ENCODE data around the gene SFN.
"Not testable (repeated sequence)": the region's sequence is repeated elsewhere in the genome, so short reads cannot be mapped to it uniquely, and the experiment has no call there.

Gene SFN

DNA sequence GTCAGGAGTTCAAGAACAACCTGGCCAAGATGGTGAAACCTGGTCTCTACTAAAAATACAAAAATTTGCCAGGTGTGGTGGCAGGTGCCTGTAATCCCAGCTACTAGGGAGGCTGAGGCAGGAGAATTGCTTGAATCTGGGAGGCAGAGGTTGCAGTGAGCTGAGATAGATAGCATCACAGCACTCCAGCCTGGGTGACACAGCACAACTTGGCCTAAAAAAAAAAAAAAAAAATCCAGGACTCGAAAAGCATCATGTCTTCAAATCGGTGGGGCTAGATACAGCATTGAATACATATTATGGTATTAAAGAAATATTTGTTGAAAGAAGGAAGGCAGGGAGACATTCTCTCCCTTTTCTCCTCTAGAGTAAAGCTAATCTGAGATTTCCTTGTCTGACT lies 10.1 kb downstream of the SFN start:
- not testable (repeated sequence) for DNase-seq (ENCODE audit: low read depth)

DNA sequence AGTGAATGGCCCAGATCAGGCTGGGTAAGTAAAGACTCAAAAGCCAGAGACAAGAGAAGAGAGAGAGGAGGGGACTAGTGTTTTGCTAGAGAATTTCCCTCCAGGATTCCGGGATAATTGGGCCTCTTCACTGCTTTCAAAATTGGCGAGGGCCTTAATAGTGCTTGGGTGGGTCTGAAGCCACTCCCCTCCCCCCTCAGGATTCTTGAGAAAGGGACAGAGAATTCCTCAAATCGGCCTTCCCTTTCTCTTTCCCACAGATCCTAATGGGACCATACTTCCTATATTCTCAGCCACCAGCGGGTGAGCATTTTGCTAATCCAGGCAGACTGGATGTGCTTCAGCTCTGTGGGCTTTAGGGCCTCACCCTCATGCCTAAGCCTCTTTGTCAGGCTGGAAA lies 11.9 kb downstream of the SFN start:
- no peak for DNase-seq (ENCODE audit: low read depth)

DNA sequence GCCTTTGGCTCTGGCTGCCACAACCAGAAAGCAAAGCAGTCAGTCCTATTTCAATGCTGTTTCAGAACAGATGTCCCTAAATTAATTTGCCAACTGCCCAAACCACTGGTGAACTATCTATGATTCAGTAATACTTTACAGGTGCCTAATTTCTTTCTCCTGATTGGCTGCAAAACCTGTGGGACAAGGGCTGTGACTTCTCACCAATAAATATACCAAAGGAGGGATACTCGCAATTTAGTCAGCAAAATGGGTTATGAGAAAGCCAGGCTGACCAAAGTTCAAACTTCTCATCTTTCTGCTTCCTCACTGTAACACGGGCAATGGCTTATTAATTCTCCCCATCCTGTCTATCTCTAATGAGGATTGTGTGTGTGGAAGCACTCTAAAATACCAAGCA lies 14.4 kb downstream of the SFN start:
- no peak for DNase-seq (ENCODE audit: low read depth)

DNA sequence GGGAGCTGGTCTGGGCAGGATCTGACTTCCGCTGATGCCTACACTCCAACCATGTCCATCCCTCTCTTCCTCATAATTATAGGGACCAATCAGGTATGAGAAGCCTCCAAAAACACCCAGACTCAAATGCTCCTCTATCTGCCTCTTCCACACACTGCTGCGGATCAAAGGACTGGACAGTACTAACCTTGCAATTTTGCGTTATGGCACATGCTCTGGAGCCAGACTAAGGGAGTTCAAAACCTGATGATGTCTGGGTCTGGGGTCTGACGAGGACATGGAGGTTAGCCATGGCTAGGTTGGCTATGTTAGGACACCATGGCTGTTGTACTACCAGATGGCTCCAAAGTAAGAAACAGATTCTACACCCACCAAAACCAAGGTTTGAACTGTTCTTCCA lies 16.8 kb downstream of the SFN start:
- no peak for DNase-seq (ENCODE audit: low read depth)

DNA sequence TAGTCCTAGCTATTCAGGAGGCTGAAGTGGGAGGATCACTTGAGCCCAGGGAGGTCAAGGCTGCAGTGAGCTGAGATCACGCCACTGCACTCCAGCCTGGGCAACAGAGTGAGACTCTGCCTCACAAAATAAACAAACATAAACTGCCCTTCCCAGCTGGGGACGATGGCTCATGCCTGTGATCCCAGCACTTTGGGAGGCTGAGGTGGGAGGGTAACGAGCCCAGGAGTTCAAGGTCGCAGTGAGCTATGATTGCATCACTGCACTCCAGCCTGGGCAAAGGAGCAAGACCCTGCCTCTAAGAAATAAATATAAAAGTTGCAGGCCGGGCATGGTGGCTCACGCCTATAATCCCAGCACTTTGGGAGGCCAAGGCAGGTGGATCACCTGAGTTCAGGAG lies 18.7 kb downstream of the SFN start:
- DNase-seq (ENCODE audit: low read depth) = not testable (repeated sequence)

DNA sequence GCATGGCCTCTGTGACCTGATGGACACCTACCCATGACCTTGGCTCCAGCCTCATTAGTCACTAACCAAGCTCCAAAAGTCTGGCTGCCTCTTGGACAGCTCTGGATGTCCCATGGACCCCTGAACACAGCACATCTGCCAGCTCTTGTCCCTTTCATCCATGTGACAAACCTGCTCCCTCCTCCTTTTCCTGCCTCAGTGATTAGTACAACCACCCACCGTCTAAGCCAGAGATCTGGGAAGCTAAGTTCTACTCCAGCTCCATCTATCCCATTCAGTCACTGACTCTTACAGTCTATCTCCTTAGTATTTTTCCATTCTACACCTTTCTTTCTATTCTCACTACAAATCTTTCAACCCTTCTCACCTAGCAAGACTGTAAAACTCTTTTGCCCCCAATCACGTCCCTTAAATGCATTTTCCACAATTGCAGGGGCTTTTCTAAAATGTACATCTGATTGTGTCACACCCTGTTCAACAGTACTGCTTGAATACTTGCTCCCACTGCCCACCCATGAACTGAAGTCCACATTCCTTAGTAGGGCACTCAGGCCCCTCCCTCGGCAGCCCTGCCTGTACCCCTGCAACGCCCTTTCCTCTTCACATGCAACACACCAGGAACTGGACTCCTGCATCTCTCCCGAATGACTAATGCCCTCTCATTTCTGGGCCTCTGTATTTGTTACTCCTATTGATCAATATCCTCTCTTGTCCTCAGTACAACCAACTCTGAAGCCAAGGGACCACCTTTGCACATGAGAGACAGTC lies 19.9 kb downstream of the SFN start:
- DNase-seq (ENCODE audit: low read depth) = no peak

DNA sequence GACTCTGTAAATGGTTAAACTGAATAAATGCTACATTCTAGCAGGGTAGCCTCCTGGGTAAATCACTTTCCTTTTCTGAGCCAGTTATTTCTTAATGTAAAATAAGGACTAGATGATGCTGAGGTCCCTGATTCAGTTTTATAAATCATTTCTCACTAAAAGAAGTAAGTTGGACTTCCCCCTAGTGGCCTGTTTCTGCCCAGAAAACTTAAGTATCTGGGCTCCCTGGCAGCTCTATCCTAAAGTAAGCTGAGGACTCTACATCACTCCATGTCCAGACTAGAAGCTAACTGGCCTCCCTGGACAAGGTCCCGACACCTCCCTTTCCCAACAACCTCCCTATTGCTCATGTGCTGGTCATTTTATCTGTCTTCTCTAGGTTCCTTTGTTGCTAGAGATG lies 24.2 kb downstream of the SFN start:
- peak; percentile 54 for DNase-seq (ENCODE audit: low read depth)

DNA sequence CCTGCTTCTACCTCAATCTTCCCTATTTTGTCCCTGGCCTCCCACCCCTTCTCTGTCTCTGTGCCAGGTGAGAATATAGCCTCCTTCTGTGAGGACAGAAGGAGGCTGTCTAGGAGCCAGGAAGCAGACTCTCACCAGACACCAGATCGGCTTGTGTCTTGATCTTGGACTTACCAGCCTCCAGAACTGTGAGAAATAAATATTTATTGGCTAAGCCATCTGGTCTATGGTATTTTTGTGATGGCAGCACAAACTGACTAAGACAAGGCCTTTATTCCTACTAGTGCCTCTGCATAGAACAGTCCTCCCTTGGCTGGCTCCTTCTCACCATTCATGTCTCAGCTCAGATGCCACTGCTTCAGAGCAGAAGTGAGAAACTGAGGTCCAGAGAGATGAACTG lies 25.3 kb downstream of the SFN start:
- DNase-seq (ENCODE audit: low read depth) = no peak

DNA sequence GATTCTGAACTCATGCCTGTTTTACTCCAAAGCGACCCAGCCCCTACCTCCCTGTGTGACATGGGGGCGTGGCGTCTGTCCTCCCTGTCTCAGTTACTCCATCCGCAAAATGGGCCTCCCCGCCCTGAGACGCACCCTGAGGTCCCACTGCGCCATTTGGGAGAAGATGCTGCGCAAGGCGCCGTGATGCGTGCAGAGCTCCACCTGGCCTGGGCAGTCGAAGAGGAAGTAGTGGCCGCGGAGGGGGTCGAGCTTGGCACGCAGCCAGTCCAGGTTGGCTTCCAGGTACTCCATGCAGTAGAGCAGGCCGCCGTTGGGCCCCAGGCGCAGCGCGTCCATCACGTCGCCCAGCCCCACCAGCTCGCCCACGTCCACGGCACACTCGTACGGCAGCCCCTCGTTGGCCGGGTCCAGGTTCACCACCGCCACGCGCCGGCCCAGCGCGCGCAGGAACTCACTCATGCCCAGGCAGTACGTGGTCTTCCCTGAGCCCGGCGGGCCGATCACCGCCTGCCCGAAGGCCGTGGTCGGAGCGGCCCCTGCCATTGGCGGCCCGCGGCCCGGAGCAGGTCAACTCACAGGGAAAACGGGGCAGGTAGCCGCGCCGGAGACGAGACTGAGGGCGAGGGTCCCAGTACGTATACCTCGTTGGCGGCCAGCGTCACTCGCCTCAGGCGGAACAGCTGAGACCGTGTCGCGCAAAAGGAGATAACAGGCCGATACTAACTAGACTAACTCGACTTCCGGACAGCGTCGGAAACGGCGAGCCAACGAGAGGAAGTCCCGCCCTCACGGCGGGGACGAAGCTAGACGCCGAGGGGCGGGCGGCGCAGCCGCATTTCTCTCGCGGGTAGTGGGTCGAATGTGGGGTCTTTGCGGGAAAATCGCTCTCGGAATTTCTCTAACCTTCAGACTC lies 26.9 kb downstream of the SFN start, which contains the start of gene GPN2:
TSS of gene GPN2 (minus strand) at position 733 of the 916 bp plus-strand sequence. CDS start at position 546, 187 bp downstream.
- peak; percentile 70 for DNase-seq (ENCODE audit: low read depth)

DNA sequence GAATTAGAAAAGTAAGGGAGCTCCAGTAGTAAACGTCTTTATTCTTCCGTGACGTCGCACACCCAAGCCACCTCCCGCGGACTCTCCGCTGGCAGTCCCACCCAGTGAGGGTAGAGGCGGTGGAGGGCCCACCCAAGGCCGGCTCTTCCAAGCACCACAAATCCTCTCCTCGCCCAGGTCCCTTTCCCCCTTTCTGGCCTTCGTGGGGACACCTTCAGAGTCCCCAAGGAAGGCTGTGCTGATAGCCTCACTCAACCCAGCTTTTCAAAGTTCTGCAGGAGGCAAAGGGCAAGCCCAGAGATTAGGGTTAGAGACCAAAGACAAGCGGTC lies 27.5 kb downstream of the SFN start:
- no peak for DNase-seq (ENCODE audit: low read depth)

DNA sequence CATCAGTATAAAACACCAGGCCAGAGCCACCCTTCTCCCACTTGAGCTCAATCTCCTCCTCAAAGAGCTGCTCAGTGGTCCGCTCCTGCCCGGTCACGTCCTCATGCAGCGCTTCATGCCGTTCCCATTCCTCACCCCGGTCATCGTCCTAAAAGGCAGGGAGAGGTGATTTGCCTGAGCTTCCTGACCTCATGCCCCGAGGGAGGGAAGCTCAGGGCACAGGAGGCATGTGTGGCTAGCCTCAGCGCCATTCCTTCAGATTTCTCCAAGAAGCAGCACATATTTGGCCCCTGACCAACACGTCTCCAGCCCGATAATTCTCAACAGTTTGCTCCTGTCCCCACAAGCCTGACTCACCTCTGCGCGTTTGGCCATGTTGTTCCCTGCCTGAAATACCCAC lies 31.3 kb downstream of the SFN start:
- DNase-seq (ENCODE audit: low read depth) = no peak

DNA sequence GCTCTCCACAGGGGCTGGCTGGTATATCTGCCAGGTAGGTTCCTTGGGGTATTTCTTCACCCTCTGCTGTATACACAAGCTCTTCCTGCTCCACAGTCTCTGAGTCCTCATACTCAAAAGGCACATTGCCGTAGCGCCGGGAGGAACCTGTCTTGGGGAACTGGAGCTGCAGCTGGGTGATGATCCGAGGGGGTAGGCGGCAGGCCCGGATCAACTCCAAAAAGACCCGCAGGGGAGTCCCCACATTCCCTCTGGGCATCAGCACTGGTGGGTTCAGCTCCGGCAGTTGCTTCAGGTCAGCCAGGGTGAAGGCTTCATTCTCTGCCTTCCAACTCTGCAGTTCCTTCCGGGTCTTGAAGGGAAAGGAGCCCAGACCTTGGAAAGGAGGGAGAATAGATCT lies 34.4 kb downstream of the SFN start:
- no peak for DNase-seq (ENCODE audit: low read depth)

DNA sequence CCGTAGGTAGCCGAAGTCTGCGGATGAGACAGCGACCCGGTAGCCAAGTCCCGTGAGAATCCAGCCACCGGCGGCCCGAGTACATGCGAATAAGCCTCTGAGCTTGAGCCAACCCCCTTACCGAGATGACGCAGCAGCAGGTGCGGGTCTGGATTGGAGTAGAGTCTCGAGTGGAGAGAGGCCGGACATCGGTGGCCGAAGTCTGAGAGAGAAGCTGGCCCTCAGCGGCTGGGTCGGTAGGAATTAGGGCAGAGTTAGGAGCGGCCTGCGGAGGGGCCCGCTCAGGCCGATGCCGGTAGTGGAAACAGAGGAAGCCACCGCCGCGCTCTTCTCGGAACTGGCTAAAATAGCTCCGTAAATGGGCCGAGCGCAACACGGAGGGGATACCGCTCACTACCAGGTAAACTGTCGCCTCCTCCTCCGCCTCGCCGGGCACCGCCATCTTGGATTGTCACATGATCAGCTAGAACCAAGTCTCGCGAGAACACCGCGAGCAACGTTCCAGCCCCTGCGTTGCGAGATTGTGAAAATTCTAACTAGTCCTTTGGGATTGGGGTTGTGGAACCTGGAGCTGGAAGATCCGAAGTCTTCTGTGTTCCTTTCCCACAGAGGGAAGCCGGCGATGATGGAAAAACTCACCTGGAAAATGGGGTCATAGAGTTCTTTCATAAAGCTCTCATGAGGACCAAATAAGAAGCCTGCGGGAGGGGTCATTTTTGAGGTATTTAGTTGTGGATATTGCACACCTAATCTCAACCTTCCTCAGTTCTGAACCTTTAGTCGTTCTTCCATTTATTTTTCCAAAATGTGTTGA lies 37.3 kb downstream of the SFN start, which contains the start of gene GPATCH3:
TSS of gene GPATCH3 (minus strand) at position 467 of the 814 bp plus-strand sequence. CDS start at position 442, 25 bp downstream.
- DNase-seq (ENCODE audit: low read depth) = peak; percentile 88

DNA sequence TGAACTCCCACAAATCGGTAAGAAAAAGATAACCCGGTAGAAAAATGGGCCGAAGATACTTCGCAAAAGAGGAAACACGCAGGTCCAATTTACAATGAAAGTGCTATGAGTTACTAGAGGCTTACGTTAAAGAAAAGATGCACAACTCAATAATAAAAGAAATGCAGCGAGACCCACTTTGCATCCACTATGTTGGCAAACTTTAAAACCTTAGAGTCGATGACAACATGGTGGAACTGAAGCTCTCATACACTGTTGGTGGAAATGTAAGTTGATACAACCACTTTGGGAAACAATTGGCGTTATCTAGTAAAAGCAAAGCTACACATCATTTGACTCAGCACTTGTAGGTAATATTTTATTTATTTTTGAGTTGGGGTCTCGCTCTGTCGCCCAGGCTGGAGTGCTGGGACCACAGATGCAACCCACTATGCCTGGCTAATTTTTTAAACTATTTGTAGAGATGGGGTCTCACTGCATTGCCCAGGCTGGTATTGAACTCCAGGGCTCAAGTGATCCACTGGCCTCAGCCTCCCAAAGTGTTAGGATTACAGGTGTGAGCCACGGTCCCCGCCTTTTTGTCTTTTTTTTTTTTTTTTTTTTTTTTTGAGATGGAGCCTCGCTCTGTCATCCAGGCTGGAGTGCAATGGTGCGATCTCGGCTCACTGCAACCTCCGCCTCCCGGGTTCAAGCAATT lies 38.0 kb downstream of the SFN start:
- DNase-seq (ENCODE audit: low read depth) = no peak

DNA sequence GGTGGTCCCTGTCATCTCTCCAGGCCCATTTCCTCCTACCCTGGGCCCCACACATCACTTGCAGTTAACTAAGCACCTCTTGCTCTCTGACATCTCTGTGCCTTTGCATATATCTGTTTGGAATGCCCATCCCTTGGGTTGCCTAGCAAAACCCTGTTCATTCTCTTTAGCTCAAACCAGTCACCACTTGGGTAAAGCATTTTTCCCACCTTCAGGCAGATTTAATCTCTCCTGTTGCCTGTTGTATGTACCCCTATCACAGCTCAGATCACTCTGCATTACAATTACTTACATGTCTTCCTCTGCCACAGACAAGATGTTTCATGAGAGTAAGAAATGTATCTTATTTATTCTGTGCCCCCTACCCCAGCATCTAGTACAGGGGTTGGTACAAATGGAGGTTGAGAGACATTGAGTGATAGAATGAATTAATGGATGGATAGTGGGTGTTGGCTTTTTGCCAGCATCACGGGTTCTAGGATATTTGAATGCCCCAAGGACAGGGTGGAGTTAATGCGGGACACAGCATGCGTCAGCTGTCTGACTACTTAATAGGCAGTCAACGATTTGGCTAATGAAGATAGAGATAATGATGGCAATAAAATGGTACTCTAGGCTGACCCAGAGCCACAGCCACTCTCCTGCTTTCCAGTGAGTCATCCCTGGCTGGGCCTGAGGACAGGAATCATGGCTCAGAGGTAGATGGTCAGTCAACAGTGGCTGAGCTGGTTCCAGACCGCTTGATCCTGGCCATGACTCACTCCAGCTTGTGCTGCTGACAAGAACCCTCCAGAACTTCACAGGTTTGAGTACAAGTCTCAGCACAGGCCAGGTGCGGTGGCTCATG lies 44.3 kb downstream of the SFN start:
- peak; percentile 88 for DNase-seq (ENCODE audit: low read depth)

DNA sequence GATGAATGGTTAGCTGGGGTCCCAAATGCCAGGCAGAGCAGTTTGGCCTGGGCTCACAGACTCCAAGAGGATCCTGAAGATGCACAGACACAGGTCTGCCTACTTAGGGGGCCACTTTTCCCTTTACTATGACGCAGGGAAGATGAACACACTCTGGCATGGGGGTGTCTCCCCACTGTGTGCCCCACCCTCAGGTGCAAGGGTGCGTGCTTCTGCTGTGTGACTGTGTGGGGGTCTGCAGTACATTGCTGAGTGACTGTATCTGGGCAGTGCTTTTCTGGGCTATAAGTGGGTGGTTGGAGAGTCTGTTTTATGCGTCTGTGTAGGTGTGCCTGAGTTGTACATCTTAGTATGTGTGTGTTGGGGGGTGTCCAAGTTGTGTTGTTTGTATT lies 47.0 kb downstream of the SFN start:
- no peak for DNase-seq (ENCODE audit: low read depth)

DNA sequence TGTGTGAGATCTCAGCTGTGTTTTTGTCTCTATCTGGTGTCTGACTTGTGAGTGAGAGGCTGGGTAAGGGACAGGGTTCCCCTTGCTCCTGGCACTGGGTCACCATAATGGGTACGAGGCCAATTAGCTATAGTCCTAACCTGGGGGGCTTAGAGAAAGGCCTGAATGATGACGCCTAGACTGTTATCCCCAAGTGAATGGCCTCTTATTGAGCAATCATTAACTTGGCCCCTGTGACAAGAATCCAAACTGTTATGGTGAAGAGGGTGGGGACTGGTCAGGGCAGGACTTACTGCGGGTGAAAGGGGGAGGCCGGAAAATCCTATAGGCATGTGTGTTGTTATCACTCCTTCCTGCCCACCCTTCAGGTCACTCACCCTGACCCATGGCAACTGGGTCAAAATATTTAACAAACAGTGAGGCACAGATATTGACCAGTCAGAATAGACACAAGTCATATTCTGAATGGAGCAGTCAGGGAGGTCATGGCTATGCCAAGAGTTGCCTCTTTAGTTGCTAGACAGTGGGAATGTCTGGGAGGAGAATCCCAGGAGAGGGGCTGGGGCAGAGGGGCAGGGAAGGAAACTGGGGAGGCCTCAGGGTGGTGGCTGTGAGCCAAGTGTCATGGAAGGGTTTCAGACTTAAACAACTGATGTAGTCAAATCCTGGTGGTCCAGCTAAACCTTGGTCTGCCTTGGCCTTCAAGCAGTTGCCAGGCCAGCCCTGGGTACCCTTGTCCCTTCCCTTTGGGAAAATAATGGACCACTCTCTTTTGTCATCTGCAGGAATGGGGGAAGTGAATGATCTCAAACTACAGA lies 47.6 kb downstream of the SFN start:
- DNase-seq (ENCODE audit: low read depth) = no peak

DNA sequence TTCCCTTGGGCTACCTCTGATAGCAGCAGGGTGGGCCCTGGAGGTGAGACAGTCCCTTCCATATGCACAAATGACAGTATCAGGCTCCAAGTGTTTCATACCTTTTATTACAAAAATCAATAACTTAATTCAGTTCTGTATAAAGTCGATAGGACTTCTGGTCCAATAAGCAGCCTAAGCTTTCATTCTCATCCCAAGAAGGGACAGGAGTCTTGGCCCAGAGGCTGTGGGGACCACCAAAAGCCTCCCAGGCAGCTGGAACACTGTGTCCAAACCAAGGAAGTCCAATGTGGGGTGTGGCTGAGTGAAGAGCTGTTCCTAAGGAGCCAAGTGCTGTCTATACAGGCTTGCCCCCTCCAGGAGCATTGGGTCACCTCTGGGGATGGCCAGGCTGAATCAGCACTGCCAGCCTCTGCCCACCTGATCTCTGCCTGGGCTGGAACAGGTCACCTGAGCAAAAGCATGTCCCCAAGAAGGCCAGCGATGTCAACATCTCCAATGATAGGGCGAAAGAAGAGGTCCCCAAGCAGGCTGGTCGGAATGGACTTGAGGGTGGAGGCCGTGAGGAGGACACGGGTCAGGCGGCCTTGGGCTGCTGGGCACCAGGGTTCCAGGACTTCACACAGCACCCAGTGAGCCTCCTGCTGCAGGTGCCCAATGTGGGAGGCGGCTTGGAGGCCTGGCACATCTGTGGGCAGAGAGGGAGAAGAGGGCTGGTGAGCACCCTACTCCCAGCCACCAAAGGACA lies 48.6 kb downstream of the SFN start:
- DNase-seq (ENCODE audit: low read depth) = no peak

DNA sequence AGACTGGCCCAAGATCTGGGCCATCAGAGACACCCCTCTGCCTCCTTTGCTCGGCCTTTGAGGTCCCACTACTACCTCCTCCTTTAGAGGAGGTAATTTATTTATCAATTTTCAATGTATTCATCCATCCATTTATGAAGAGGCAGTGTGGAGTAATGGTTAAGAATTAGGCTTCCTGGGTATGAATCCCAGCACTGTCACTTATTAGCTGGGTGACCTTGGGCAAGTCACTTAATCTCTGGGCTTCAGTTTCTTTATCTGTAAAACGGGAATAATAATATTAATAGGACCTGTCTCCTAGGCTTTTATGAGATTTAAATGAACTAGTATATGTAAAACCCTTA lies 49.2 kb downstream of the SFN start:
- DNase-seq (ENCODE audit: low read depth) = no peak

Measured in amniotic epithelial cell (primary cell).